Astrocyte (in vitro differentiated cells and primary cell): ENCODE results near the gene GDPD2. TPM values are rescaled to one million over a fixed set of nuclear protein-coding genes. Genes with fewer than 3 reads are reported as not detected.

Experiments
- DNase-seq: peaks from one replicate; pipeline ENCODE4 v3.0.0-alpha.2; 2010; ENCODE audit warnings: low read depth
- FAIRE-seq: peaks from 2 replicates; lab custom pipeline; 2011; peaks lifted over from hg19 to GRCh38; lab: Jason Lieb, UNC
- H2AFZ ChIP-seq: 2 replicates; pipeline ENCODE4 v1.6.0; 2012; ENCODE audit warnings: low read depth, low read length, inconsistent platforms
- H3K27ac ChIP-seq: 2 replicates; pipeline ENCODE4 v1.5.1; 2011; ENCODE audit warnings: low read depth, low read length, inconsistent platforms
- H3K27me3 ChIP-seq: 2 replicates; pipeline ENCODE4 v1.6.0; 2011; ENCODE audit warnings: low read length, inconsistent platforms; ENCODE audit not compliant: insufficient read depth
- H3K36me3 ChIP-seq: 2 replicates; pipeline ENCODE4 v1.5.1; 2011; ENCODE audit warnings: low read length, inconsistent platforms; ENCODE audit not compliant: insufficient read depth
- H3K4me1 ChIP-seq: 2 replicates; pipeline ENCODE4 v1.5.1; 2011; ENCODE audit warnings: low read length, inconsistent platforms; ENCODE audit not compliant: insufficient read depth
- H3K4me2 ChIP-seq: 2 replicates; pipeline ENCODE4 v1.6.0; 2012; ENCODE audit warnings: low read length, inconsistent platforms
- H3K4me3 ChIP-seq: 2 replicates; pipeline ENCODE4 v1.5.1; 2011; ENCODE audit warnings: low read depth, mild to moderate bottlenecking, low read length, inconsistent platforms; ENCODE audit not compliant: insufficient read depth
- H3K79me2 ChIP-seq: 2 replicates; pipeline ENCODE4 v1.6.0; 2012; ENCODE audit warnings: mild to moderate bottlenecking, low read length, inconsistent platforms; ENCODE audit not compliant: insufficient read depth
- H3K9ac ChIP-seq: 2 replicates; pipeline ENCODE4 v1.6.0; 2012; ENCODE audit warnings: mild to moderate bottlenecking, low read length, inconsistent platforms
- H3K9me3 ChIP-seq: 2 replicates; pipeline ENCODE4 v1.5.1; 2012; ENCODE audit warnings: low read depth, mild to moderate bottlenecking, low read length, inconsistent platforms; ENCODE audit not compliant: insufficient read depth
- H4K20me1 ChIP-seq: 2 replicates; pipeline ENCODE4 v1.6.0; 2012; ENCODE audit warnings: low read length, inconsistent platforms; ENCODE audit not compliant: insufficient read depth
- H3K27ac Mint-ChIP-seq: one replicate; pipeline ENCODE4 v1.8.0; 2021; ENCODE audit warnings: mild to moderate bottlenecking, mixed read lengths; ENCODE audit not compliant: unreplicated experiment
- H3K27me3 Mint-ChIP-seq: one replicate; pipeline ENCODE4 v1.8.0; 2021; ENCODE audit warnings: low read depth, mixed read lengths; ENCODE audit not compliant: unreplicated experiment
- H3K36me3 Mint-ChIP-seq: one replicate; pipeline ENCODE4 v1.8.0; 2021; ENCODE audit warnings: low read depth, mixed read lengths; ENCODE audit not compliant: unreplicated experiment
- H3K4me1 Mint-ChIP-seq: one replicate; pipeline ENCODE4 v1.8.0; 2021; ENCODE audit warnings: low read depth, mixed read lengths; ENCODE audit not compliant: unreplicated experiment
- H3K4me3 Mint-ChIP-seq: one replicate; pipeline ENCODE4 v1.8.0; 2021; ENCODE audit warnings: mild to moderate bottlenecking, moderate library complexity, mixed read lengths; ENCODE audit not compliant: unreplicated experiment
- H3K9me3 Mint-ChIP-seq: one replicate; pipeline ENCODE4 v1.8.0; 2021; ENCODE audit warnings: mild to moderate bottlenecking, mixed read lengths; ENCODE audit not compliant: unreplicated experiment
- CTCF ChIP-seq: IDR thresholded peaks from 2 replicates; pipeline ENCODE4 v1.5.1; 2011; ENCODE audit warnings: low read depth, mild to moderate bottlenecking, inconsistent platforms, low read length, moderate library complexity; ENCODE audit not compliant: insufficient read depth
- EZH2 ChIP-seq: IDR thresholded peaks from 2 replicates; pipeline ENCODE4 v1.6.1; 2012; ENCODE audit warnings: mild to moderate bottlenecking, low read length, inconsistent platforms; ENCODE audit not compliant: insufficient read depth
- total RNA-seq: library from RNA; stranded (reverse); gene quantifications from 2 replicates; pipeline ENCODE4 v1.2.1, GENCODE V29; 2021

The GDPD2 gene
- total RNA-seq, 1 donor from 2014 or later: not detected

- Histone ChIP-seq H3K9me3 (no peaks in the 10 kb centered on the region), H3K4me1 (no peaks in the 10 kb centered on the region), H4K20me1 (no peaks in the 10 kb centered on the region), H3K27me3 (no peaks in the 10 kb centered on the region), H3K4me3 (no peak overlapping the region), H2AFZ (no peak overlapping the region), H3K9ac (no peak overlapping the region), H3K79me2 (no peaks in the 10 kb centered on the region), H3K4me2 (no peak overlapping the region), H3K36me3 (no peaks in the 10 kb centered on the region), H3K27ac (no peak overlapping the region)
- no peak for TF ChIP-seq CTCF
- no peak for TF ChIP-seq EZH2
- DNase-seq (no peak), FAIRE-seq (no peak)
- no peak overlapping the region for H3K4me3 Mint-ChIP-seq
- H3K9me3 Mint-ChIP-seq: no peaks in the 10 kb centered on the region
- no peak overlapping the region for H3K27ac Mint-ChIP-seq
- no peaks in the 10 kb centered on the region for H3K36me3 Mint-ChIP-seq
- H3K4me1 Mint-ChIP-seq: peaks cover 2% of the 10 kb centered on the region
- H3K27me3 Mint-ChIP-seq: no peaks in the 10 kb centered on the region
Observed at GRCh38 chrX:70410921-70411320, 12.2 kb upstream of the GDPD2 start.

- no peak for TF ChIP-seq EZH2
- no peak for TF ChIP-seq CTCF
- Mint-ChIP-seq H3K9me3 (no peaks in the 10 kb centered on the region), H3K4me1 (peaks cover 2% of the 10 kb centered on the region)
Observed at GRCh38 chrX:70411475-70411874, 11.6 kb upstream of the GDPD2 start.

GRCh38 chrX:70421618-70422017, 1.5 kb upstream of the GDPD2 start:
- no peak overlapping the region for H2AFZ ChIP-seq
- FAIRE-seq: no peak
- H3K9ac ChIP-seq: no peak overlapping the region
- H3K27ac ChIP-seq: no peak overlapping the region
- no peaks in the 10 kb centered on the region for H3K36me3 Mint-ChIP-seq
- peaks cover 3% of the 10 kb centered on the region for H3K4me1 Mint-ChIP-seq
- H3K4me3 ChIP-seq: no peak overlapping the region
- H3K9me3 ChIP-seq: no peaks in the 10 kb centered on the region
- H3K4me1 ChIP-seq: no peaks in the 10 kb centered on the region
- H3K27ac Mint-ChIP-seq: no peak overlapping the region
- peaks cover 4% of the 10 kb centered on the region for H3K27me3 Mint-ChIP-seq
- no peak overlapping the region for H3K4me3 Mint-ChIP-seq
- DNase-seq: no peak
- H4K20me1 ChIP-seq: no peaks in the 10 kb centered on the region
- H3K79me2 ChIP-seq: no peaks in the 10 kb centered on the region
- H3K4me2 ChIP-seq: no peak overlapping the region
- H3K36me3 ChIP-seq: no peaks in the 10 kb centered on the region
- TF ChIP-seq EZH2 (no peak), CTCF (no peak)
- no peaks in the 10 kb centered on the region for H3K27me3 ChIP-seq
- H3K9me3 Mint-ChIP-seq: no peaks in the 10 kb centered on the region

More at GRCh38 chrX:70411475-70411874, 11.6 kb upstream of the GDPD2 start:
- H3K4me1 ChIP-seq: no peaks in the 10 kb centered on the region
- H3K27ac ChIP-seq: no peak overlapping the region
- H3K36me3 Mint-ChIP-seq: no peaks in the 10 kb centered on the region
- no peaks in the 10 kb centered on the region for H3K27me3 Mint-ChIP-seq
- no peak overlapping the region for H3K4me2 ChIP-seq
- H3K4me3 ChIP-seq: no peak overlapping the region
- no peaks in the 10 kb centered on the region for H4K20me1 ChIP-seq
- H3K4me3 Mint-ChIP-seq: no peak overlapping the region
- H3K27me3 ChIP-seq: no peaks in the 10 kb centered on the region
- H3K9me3 ChIP-seq: no peaks in the 10 kb centered on the region
- no peaks in the 10 kb centered on the region for H3K36me3 ChIP-seq
- H2AFZ ChIP-seq: no peak overlapping the region
- no peaks in the 10 kb centered on the region for H3K79me2 ChIP-seq
- DNase-seq: no peak
- no peak for FAIRE-seq
- H3K27ac Mint-ChIP-seq: no peak overlapping the region
- no peak overlapping the region for H3K9ac ChIP-seq
